GM19372 (cell line): Measurements from ENCODE around the gene RAB17.
A peak's percentile ranks its signal among the peaks of the same experiment; 100 is the strongest.

Experiments used
- ATAC-seq: cut with Tn5 transposase; IDR thresholded peaks from one replicate; pipeline ENCODE4 v1.9.1; 2021; ENCODE audit warnings: mild to moderate bottlenecking, low read depth, moderate library complexity; ENCODE audit not compliant: unreplicated experiment

RAB17 gene

GRCh38 chr2:237540223-237540775 lies 50.2 kb downstream of the RAB17 start:
- no peak for ATAC-seq

- no peak for ATAC-seq
Measured at GRCh38 chr2:237539681-237540080, 50.9 kb downstream of the RAB17 start.

- ATAC-seq: no peak
Measured at GRCh38 chr2:237538901-237539300, 51.6 kb downstream of the RAB17 start.

- ATAC-seq: no peak
Measured at GRCh38 chr2:237538001-237538720, 52.4 kb downstream of the RAB17 start.

GRCh38 chr2:237536617-237537016 lies 53.9 kb downstream of the RAB17 start:
- no peak for ATAC-seq

GRCh38 chr2:237536083-237536415 lies 54.5 kb downstream of the RAB17 start:
- ATAC-seq: no peak

- ATAC-seq: no peak
Measured at GRCh38 chr2:237535385-237536082, 55.0 kb downstream of the RAB17 start.

GRCh38 chr2:237534380-237534779 lies 56.2 kb downstream of the RAB17 start:
- ATAC-seq: no peak

- no peak for ATAC-seq
Measured at GRCh38 chr2:237533668-237534161, 56.8 kb downstream of the RAB17 start.

- no peak for ATAC-seq
Measured at GRCh38 chr2:237532160-237532559, 58.4 kb downstream of the RAB17 start.

- no peak for ATAC-seq
Measured at GRCh38 chr2:237530472-237531433, 59.8 kb downstream of the RAB17 start.

- ATAC-seq: peak; percentile 82
Measured at GRCh38 chr2:237529452-237530402, 60.8 kb downstream of the RAB17 start.

- ATAC-seq: no peak
Measured at GRCh38 chr2:237527766-237528165, 62.8 kb downstream of the RAB17 start.

- no peak for ATAC-seq
Measured at GRCh38 chr2:237527233-237527632, 63.3 kb downstream of the RAB17 start.

GRCh38 chr2:237525559-237526157 lies 64.9 kb downstream of the RAB17 start:
- no peak for ATAC-seq

GRCh38 chr2:237524631-237525030 lies 65.9 kb downstream of the RAB17 start:
- ATAC-seq: no peak
